Left cardiac atrium (tissue), 4 donors: ENCODE measurements around the gene SLC10A2. TPM values are rescaled to one million over a fixed set of nuclear protein-coding genes. Genes with fewer than 3 reads are reported as not detected.

Experiments
- ATAC-seq, 2 donors: fragments of 200-7000 bp; cut with Tn5 transposase; one replicate each; pipeline ENCODE4 v1.9.1; 2020; ENCODE audit warnings: mild to moderate bottlenecking in 2 of 2, moderate library complexity in 2 of 2
- DNase-seq: peaks from one replicate; pipeline ENCODE4 v3.0.0-alpha.2; 2020
- intact Hi-C, 2 donors: fragments of 100-400 bp; cut with DNase I; formaldehyde crosslinking; loops; one replicate each; pipeline versions ENCODE4 v1.14.1 to v1.15.1; 2022 to 2023
- total RNA-seq, 2 donors: library from RNA; stranded (reverse); fragmentation: NEBNext Ultra II Directional; extraction: Animal tissue kit (Norgen Biotek cat#: 25700); gene quantifications; one replicate each; pipeline ENCODE4 v1.2.1, GENCODE V29; 2021
- donor health status: DM: no; HTN: yes; CAD: no.
- donor health status: DM: no; HTN: yes; CAD: no; lungs with severe emphysema.
- donor health status: DM: yes; HTN: yes; CAD: no.
- donor health status: Dilated cardiomyopathy.

SLC10A2 gene
- total RNA-seq, 2 donors from 2014 or later: not detected

- intact Hi-C loops: no loop called here
- DNase-seq: no peak
- ATAC-seq: no peak
Measured at GRCh38 chr13:103056008-103056407, 10.2 kb downstream of the SLC10A2 start.

DNA sequence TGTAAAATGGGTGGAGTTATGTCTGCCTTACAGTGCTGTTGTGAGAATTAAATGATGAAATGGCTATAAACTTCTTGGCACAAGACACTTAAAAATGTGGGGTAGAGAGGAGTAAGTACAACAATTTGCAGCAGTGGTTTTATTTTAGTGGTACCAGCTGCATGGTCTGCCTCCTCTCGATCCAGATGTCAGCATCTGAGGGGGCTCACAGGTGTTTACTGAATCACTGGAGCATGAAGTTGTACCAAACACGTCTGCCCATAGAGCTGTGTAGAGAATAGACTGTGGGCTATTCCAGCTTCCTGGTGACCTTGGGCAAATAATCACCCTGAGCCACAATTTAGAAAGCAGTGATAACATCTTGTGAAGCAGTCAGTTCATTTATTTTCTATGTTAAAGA, 11.1 kb downstream of the SLC10A2 start:
- DNase-seq (no peak), ATAC-seq (no peak)
- intact Hi-C loops: no loop called here

DNA sequence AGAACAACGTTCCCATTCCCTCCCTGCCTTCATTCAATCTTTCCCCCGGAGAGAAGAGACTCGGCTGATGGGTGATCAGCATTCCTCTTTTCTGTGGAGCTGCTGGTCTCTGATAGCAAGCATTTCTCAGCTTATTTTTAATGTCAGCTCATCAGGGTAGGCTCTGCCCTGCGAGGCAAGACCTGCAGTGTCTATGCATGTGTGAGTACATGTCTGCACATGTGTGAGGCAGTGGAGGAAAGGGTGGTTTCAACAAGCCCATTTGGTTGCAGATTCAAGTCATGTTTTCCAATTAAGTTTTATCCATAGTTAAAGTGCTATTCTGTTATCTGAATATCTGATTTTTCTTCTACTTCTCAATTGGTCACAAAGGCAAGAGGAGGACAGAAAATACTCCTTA, 19.5 kb downstream of the SLC10A2 start:
- DNase-seq (no peak), ATAC-seq (no peak)
- intact Hi-C loops: no loop called here

DNA sequence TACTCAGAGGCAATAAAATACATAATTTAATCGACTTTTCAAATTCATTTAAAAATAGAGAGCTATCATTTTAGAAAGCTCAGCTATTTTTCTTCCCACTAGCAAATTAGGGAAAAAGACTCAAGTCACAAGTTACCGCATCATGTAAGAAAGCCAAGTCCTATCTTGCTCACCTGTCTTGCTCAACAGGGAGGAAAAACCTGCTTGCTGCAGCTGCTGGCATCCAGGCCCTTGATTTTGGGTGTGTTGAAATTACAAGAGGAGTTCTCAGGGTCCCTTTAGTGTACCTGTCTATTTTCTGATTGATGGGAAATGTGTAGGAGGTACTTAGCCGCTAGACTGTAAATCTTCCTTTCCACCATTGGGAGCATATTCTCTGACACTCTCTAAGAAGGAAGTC, 22.2 kb downstream of the SLC10A2 start:
- DNase-seq: no peak
- no peak for ATAC-seq
- intact Hi-C loops: no loop called here

DNA sequence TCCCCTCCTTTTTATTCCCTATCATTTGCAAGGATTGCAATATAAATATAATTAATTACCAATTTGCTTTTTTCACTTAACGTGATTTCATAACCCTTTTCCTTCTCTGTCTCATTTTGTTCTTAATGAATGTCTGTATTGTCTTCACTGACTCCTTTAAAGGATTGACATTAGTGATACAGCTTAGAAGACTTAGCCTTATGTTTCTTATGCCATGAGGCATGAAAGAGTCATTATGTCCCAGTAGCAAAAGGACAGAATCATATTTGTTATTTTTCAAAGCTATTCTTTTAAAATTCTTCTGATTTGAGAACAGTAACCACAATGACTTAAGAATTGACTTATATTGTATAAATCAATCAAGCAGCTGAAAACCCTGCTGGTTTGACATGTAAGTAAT, 26.2 kb downstream of the SLC10A2 start:
- intact Hi-C loops: no loop called here
- DNase-seq (no peak), ATAC-seq (no peak)

DNA sequence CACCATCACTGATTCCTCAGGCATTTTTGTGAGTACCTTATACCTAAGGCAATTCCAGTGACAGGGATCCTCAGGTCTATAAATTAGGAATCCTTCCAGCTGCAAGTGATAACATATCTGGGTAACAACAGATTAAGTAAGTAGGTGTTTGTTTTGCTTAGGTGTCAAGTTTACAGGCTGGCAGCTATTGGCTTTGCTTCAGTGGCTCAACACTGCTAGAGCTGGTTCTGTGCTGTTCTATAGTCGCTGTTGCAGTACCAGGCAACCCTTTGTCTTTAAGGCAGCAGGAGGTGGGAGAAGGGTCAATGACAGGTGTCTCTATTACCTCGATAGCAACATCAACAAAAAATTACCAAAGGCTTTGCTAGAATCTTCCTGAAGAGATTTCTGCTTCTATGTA, 27.0 kb downstream of the SLC10A2 start:
- DNase-seq (no peak), ATAC-seq (no peak)
- intact Hi-C loops: no loop called here

GRCh38 chr13:103036268-103036667, 29.9 kb downstream of the SLC10A2 start:
- ATAC-seq (no peak), DNase-seq (no peak)
- intact Hi-C loops: no loop called here

GRCh38 chr13:103033999-103034398, 32.2 kb downstream of the SLC10A2 start:
- ATAC-seq (no peak), DNase-seq (no peak)
- intact Hi-C loops: no loop called here

GRCh38 chr13:103031332-103031873, 34.8 kb downstream of the SLC10A2 start:
- intact Hi-C loops: no loop called here
- no peak for DNase-seq
- no peak for ATAC-seq

- ATAC-seq (no peak), DNase-seq (no peak)
- intact Hi-C loops: no loop called here
Measured at GRCh38 chr13:103030776-103031175, 35.4 kb downstream of the SLC10A2 start.

DNA sequence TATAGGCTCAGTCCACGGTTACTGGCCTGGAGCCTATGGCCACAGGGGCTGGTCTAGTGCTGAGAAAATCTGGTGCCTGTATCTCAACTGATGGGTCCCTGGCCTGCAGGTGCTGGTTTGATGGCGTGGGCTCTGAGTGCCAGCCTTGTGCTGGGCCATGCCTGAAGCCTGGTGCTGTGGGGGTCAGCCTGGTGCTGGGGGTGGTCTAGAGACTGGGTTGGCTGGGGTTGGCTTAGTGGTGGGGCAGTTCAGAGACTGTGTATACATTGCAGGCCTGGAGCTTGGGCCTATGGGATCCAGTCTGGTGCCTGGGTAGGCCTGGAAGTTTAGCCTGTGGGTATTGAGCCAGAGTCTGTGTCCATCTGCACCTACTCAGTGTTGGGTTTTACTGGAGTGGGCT, 36.4 kb downstream of the SLC10A2 start:
- DNase-seq: no peak
- intact Hi-C loops: no loop called here
- no peak for ATAC-seq

DNA sequence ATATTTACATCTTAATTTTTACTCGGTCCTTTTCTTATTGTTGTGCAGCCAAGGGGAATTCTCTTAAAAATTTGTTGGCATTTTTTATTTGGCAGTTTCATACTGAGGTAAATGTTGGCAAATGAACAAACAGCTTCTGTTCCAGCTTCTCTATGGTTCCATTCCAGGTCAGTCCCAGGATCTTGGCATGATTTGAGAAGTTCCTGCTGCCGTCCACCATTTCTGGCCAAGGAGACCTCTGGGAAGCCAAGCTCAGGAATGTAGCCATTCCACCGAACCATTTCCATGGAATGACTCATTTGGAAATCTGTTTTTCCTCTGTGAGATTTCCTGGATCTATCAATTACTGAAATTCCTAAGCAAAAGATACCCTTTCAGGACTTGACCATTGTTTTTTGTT, 43.9 kb downstream of the SLC10A2 start:
- intact Hi-C loops: no loop called here
- DNase-seq: no peak
- ATAC-seq: no peak

- intact Hi-C loops: no loop called here
- peak in 1 of 2 donors; percentile 55 for ATAC-seq
- no peak for DNase-seq
Measured at GRCh38 chr13:103018556-103018955, 47.7 kb downstream of the SLC10A2 start.

GRCh38 chr13:103012646-103013045, 53.6 kb downstream of the SLC10A2 start:
- DNase-seq (no peak), ATAC-seq (no peak)
- intact Hi-C loops: no loop called here

- ATAC-seq (no peak), DNase-seq (no peak)
- intact Hi-C loops: no loop called here
Measured at GRCh38 chr13:103009051-103009840, 57.0 kb downstream of the SLC10A2 start.

DNA sequence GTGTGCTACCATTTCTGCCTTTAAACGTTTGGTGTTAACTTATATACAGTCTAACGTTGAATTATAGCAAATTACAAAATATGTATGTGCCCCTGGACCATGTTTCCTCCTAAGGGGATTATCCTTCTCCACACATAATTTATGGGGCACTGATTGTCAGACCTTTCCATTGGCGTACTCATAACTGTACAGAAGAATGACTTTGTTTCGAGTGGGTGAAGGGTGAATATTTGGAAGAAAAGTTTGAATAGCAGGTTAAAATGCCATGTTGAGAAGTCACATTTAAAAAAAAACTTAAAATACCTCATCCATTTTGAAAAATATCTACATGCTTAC, 58.8 kb downstream of the SLC10A2 start:
- intact Hi-C loops: no loop called here
- DNase-seq: no peak
- ATAC-seq: no peak

GRCh38 chr13:103006641-103007426, 59.4 kb downstream of the SLC10A2 start:
- ATAC-seq (peak; percentile 22 to 66), DNase-seq (no peak)
- intact Hi-C loops: no loop called here

GRCh38 chr13:103004661-103005345, 61.4 kb downstream of the SLC10A2 start:
- peak; percentile 63 to 81 for ATAC-seq
- intact Hi-C loops: no loop called here
- no peak for DNase-seq

DNA sequence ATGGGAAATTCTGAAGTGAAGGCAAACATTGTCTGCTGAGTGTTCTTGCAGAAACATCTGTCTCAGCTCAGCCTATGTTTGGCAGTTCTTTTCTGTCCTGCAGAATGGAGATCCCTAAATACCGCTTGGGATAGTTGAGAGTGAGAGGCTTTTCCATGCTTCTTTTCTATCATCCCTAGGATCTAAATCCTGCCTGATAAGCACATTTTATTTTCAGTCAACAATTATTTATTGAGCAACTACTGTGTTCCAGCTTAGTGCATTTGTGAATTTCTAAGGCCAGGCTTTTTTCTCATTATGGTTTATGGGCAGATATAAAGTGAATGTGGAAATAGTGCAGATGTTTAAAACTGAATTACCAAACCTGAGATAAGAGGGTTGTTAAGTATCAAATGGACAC, 62.6 kb downstream of the SLC10A2 start:
- ATAC-seq (no peak), DNase-seq (no peak)
- intact Hi-C loops: no loop called here

- intact Hi-C loops: no loop called here
- ATAC-seq (no peak), DNase-seq (no peak)
Measured at GRCh38 chr13:103002279-103002678, 63.9 kb downstream of the SLC10A2 start.
